H1 (cell line): ENCODE results near the gene TRIM61. TPM values are rescaled to one million over a fixed set of nuclear protein-coding genes. Genes with fewer than 3 reads are reported as not detected.
"Not testable (repeated sequence)": the region's sequence is repeated elsewhere in the genome, so short reads cannot be mapped to it uniquely, and the experiment has no call there.

ENCODE experiments used
- CTCF ChIA-PET: fragments of 300-600 bp; sonication (Branson Sonifier 250); formaldehyde crosslinking; loops from one replicate; lab custom pipeline; 2021; ENCODE audit not compliant: partially characterized antibody; lab: Charles Lee
- POLR2A ChIA-PET: fragments of 300-600 bp; sonication (Branson Sonifier 250); formaldehyde crosslinking; loops from one replicate; lab custom pipeline; 2021; ENCODE audit warnings: inconsistent platforms; ENCODE audit not compliant: partially characterized antibody; lab: Charles Lee
- DNase-seq, 2 experiments: peaks; one replicate each; pipeline versions ENCODE4 v3.0.0 to v3.0.0-alpha.2; 2010 to 2022; ENCODE audit warnings: low spot score in 2 of 2, low read depth in 1 of 2, mixed read lengths in 1 of 2
- FAIRE-seq: peaks from 2 replicates; lab custom pipeline; 2011; peaks lifted over from hg19 to GRCh38; lab: Jason Lieb, UNC
- H2AFZ ChIP-seq: 2 replicates; pipeline ENCODE4 v1.8.1; 2012; ENCODE audit warnings: low read length, inconsistent platforms
- H2AK5ac ChIP-seq: 2 replicates; pipeline ENCODE4 v1.6.1; 2013; ENCODE audit warnings: low read depth, low read length
- H2BK120ac ChIP-seq: replicated peaks from 2 replicates; pipeline ENCODE3; 2013; ENCODE audit warnings: low read depth, low read length, inconsistent platforms
- H2BK12ac ChIP-seq: 2 replicates; pipeline ENCODE4 v1.6.1; 2013; ENCODE audit warnings: low read depth, low read length
- H2BK15ac ChIP-seq: 2 replicates; pipeline ENCODE4 v1.6.1; 2013; ENCODE audit warnings: low read length
- H2BK20ac ChIP-seq: 2 replicates; pipeline ENCODE4 v1.6.1; 2013; ENCODE audit warnings: low read length
- H2BK5ac ChIP-seq: 2 replicates; pipeline ENCODE4 v1.6.1; 2013; ENCODE audit warnings: low read depth, low read length
- H3K14ac ChIP-seq: 2 replicates; pipeline ENCODE4 v1.6.1; 2013; ENCODE audit warnings: inconsistent platforms; ENCODE audit not compliant: insufficient read length
- H3K18ac ChIP-seq: 2 replicates; pipeline ENCODE4 v1.6.1; 2013; ENCODE audit warnings: low read length; ENCODE audit errors: extremely low read depth
- H3K23ac ChIP-seq: 2 replicates; pipeline ENCODE4 v1.6.1; 2013; ENCODE audit warnings: inconsistent platforms; ENCODE audit not compliant: insufficient read length
- H3K23me2 ChIP-seq: 2 replicates; pipeline ENCODE4 v1.6.1; 2013; ENCODE audit warnings: low read depth, low read length
- H3K27ac ChIP-seq: 2 replicates; pipeline ENCODE4 v1.6.1; 2011; ENCODE audit warnings: low read depth, low read length, inconsistent platforms
- H3K27me3 ChIP-seq, 4 experiments: replicated peaks in 1 of 4; 1 replicate in 1 of 4; 2 replicates in 3 of 4; pipeline versions ENCODE4 v1.6.1 to v1.8.1; 2011 to 2013; ENCODE audit warnings: low read length in 3 of 4, mild to moderate bottlenecking in 3 of 4, inconsistent platforms in 2 of 4, mixed read lengths in 2 of 4, moderate library complexity in 1 of 4; ENCODE audit not compliant: control insufficient read depth in 3 of 4, insufficient read depth in 3 of 4; ENCODE audit errors: extremely low read depth in 1 of 4
- H3K36me3 ChIP-seq, 4 experiments: 2 replicates each; pipeline versions ENCODE4 v1.6.1 to v1.8.1; 2011 to 2013; ENCODE audit warnings: mild to moderate bottlenecking in 4 of 4, low read length in 3 of 4, moderate library complexity in 2 of 4, control low read depth in 1 of 4, inconsistent platforms in 1 of 4; ENCODE audit not compliant: insufficient read depth in 4 of 4, control insufficient read depth in 2 of 4
- H3K4ac ChIP-seq: replicated peaks from 2 replicates; pipeline ENCODE3; 2013; ENCODE audit warnings: low read length, low read depth, mixed read lengths, inconsistent platforms; ENCODE audit not compliant: insufficient read length
- H3K4me1 ChIP-seq, 4 experiments: replicated peaks in 1 of 4; 1 replicate in 1 of 4; 2 replicates in 3 of 4; pipeline versions ENCODE4 v1.6.1 to v1.8.1; 2011 to 2013; ENCODE audit warnings: low read length in 3 of 4, inconsistent platforms in 2 of 4, mixed read lengths in 1 of 4; ENCODE audit not compliant: insufficient read depth in 4 of 4, control insufficient read depth in 3 of 4
- H3K4me2 ChIP-seq, 2 experiments: 2 replicates each; pipeline versions ENCODE4 v1.6.1 to v1.8.1; 2011 to 2013; ENCODE audit warnings: low read depth in 2 of 2, low read length in 2 of 2, control low read depth in 1 of 2, inconsistent platforms in 1 of 2, mild to moderate bottlenecking in 1 of 2; ENCODE audit not compliant: insufficient read depth in 1 of 2
- H3K4me3 ChIP-seq, 4 experiments: fragments of 200-600, 300-600 bp in 1 of 4; sonication (generic), shearing (Covaris generic), sonication (Bioruptor Twin) in 1 of 4; 2 replicates each; pipeline versions ENCODE4 v1.5.1 to v1.8.1; 2011 to 2016; ENCODE audit warnings: low read length in 4 of 4, low read depth in 3 of 4, control low read depth in 2 of 4, inconsistent platforms in 2 of 4, mild to moderate bottlenecking in 2 of 4, mixed read lengths in 1 of 4, moderate library complexity in 1 of 4; ENCODE audit not compliant: insufficient read depth in 2 of 4; ENCODE audit errors: extremely low read depth in 1 of 4
- H3K56ac ChIP-seq: replicated peaks from 2 replicates; pipeline ENCODE3; 2013; ENCODE audit warnings: low read depth, mild to moderate bottlenecking, mixed read lengths, low read length, inconsistent platforms; ENCODE audit not compliant: insufficient read length
- H3K79me1 ChIP-seq: 2 replicates; pipeline ENCODE4 v1.6.1; 2013; ENCODE audit warnings: low read depth, low read length, control low read depth
- H3K79me2 ChIP-seq, 2 experiments: 2 replicates each; pipeline versions ENCODE4 v1.6.1 to v1.8.1; 2012 to 2013; ENCODE audit warnings: low read length in 2 of 2, mild to moderate bottlenecking in 2 of 2, inconsistent platforms in 1 of 2; ENCODE audit not compliant: insufficient read depth in 2 of 2, control insufficient read depth in 1 of 2
- H3K9ac ChIP-seq, 4 experiments: replicated peaks in 1 of 4; 1 replicate in 1 of 4; 2 replicates in 3 of 4; pipeline versions ENCODE4 v1.6.1 to v1.8.1; 2011 to 2013; ENCODE audit warnings: low read depth in 3 of 4, low read length in 3 of 4, control low read depth in 2 of 4, mild to moderate bottlenecking in 2 of 4, moderate library complexity in 2 of 4, inconsistent platforms in 1 of 4; ENCODE audit errors: extremely low read depth in 1 of 4
- H3K9me3 ChIP-seq, 2 experiments: 2 replicates each; pipeline versions ENCODE4 v1.6.1 to v1.8.1; 2012 to 2013; ENCODE audit warnings: mild to moderate bottlenecking in 2 of 2, moderate library complexity in 2 of 2, control low read depth in 1 of 2, inconsistent platforms in 1 of 2, low read depth in 1 of 2, low read length in 1 of 2, mixed read lengths in 1 of 2; ENCODE audit not compliant: insufficient read depth in 2 of 2
- H4K20me1 ChIP-seq, 2 experiments: replicated peaks in 1 of 2; 2 replicates each; pipeline versions ENCODE3 to v1.8.1; 2011 to 2013; ENCODE audit warnings: inconsistent platforms in 2 of 2, low read length in 2 of 2, mild to moderate bottlenecking in 1 of 2; ENCODE audit not compliant: insufficient read depth in 2 of 2, control insufficient read depth in 1 of 2
- H4K5ac ChIP-seq: 2 replicates; pipeline ENCODE4 v1.6.1; 2013; ENCODE audit warnings: low read length, low read depth, mixed read lengths, inconsistent platforms; ENCODE audit not compliant: insufficient read length
- H4K8ac ChIP-seq: 2 replicates; pipeline ENCODE4 v1.8.0; 2013; ENCODE audit warnings: mild to moderate bottlenecking, moderate library complexity, low read length, inconsistent platforms; ENCODE audit not compliant: insufficient read depth; ENCODE audit errors: extremely low read depth
- H4K91ac ChIP-seq: replicated peaks from 2 replicates; pipeline ENCODE3; 2013; ENCODE audit warnings: low read length, mixed read lengths, inconsistent platforms; ENCODE audit not compliant: insufficient read length
- BACH1 ChIP-seq: IDR thresholded peaks from 2 replicates; pipeline ENCODE4 v1.6.1; 2012; ENCODE audit warnings: low read length, improper control_type of control experiment
- MAX ChIP-seq: IDR thresholded peaks from 2 replicates; pipeline ENCODE4 v1.6.1; 2012; ENCODE audit warnings: inconsistent platforms
- POLR2AphosphoS5 ChIP-seq: IDR thresholded peaks from 2 replicates; pipeline ENCODE4 v1.6.1; 2011; ENCODE audit warnings: low read depth, low read length
- TCF12 ChIP-seq: IDR thresholded peaks from 2 replicates; pipeline ENCODE4 v1.6.1; 2011; ENCODE audit warnings: low read depth, mild to moderate bottlenecking, low read length
- USF2 ChIP-seq: IDR thresholded peaks from 2 replicates; pipeline ENCODE4 v1.6.1; 2011; ENCODE audit warnings: low read length, improper control_type of control experiment
- ZNF274 ChIP-seq: IDR thresholded peaks from 2 replicates; pipeline ENCODE4 v1.7.0; 2012; ENCODE audit warnings: low read length, borderline replicate concordance; ENCODE audit errors: extremely low read depth
- WGBS, 2 experiments: shearing (Covaris generic) in 1 of 2; methylation state at CpG; one replicate each; pipeline versions ENCODE4 v1.1.6 to v1.1.7; 2013 to 2015; ENCODE audit warnings: low lambda C conversion rate in 2 of 2, mixed read lengths in 2 of 2, inconsistent platforms in 1 of 2, low coverage in 1 of 2, missing lambda C conversion rate in 1 of 2; ENCODE audit not compliant: insufficient replicate concordance in 2 of 2, insufficient coverage in 1 of 2, insufficient read length in 1 of 2; ENCODE audit errors: extremely low coverage in 1 of 2, missing lambda C conversion rate in 1 of 2; 5-methylcytosine and 5-hydroxymethylcytosine counted together
- polyA plus RNA-seq, 7 experiments: library from polyadenylated mRNA; depleted of rRNA in 3 of 7; stranded (reverse) in 5 of 7; unstranded in 2 of 7; fragments of >200 nt in 5 of 7; fragments of 200-250 nt in 2 of 7; gene quantifications; 1 replicate in 5 of 7; 2 replicates in 1 of 7; 4 replicates in 1 of 7; pipeline versions ENCODE4 v1.2.1 to v1.2.3, GENCODE V29; 2011 to 2013; ENCODE audit warnings: missing spikeins in 2 of 7, mixed read lengths in 2 of 7
- total RNA-seq: library from RNA; stranded (reverse); fragmentation: NEBNext Ultra II Directional; extraction: Animal tissue kit (Norgen Biotek cat#: 25700); gene quantifications from 2 replicates; pipeline ENCODE4 v1.2.1, GENCODE V29; 2021

TRIM61 gene
- total and polyA plus RNA-seq, 2 of the 8 experiments (the other 6 are each of a cell fraction or from before 2014, with no cell fraction given): 0.18 to 5.0 TPM

- no peak for TF ChIP-seq USF2
- no peak for TF ChIP-seq TCF12
- TF ChIP-seq ZNF274: no peak
- no peak for TF ChIP-seq BACH1
- no peak for TF ChIP-seq MAX
- no peak for TF ChIP-seq POLR2AphosphoS5
Measured at GRCh38 chr4:164948975-164949374, 28.5 kb downstream of the TRIM61 start (continued).

- H2AFZ ChIP-seq: 0 out of 2 replicates have a peak overlapping the region, but pooled peaks have one; percentile 4
- CTCF ChIA-PET: interaction anchor here (0.6 to 13.0 kb wide), 17 partner anchors 13 to 1393 kb away, joined by 3 to 279 read pairs (median 4); partner anchors contain the start of gene TRIM75
- H4K91ac ChIP-seq, H4K8ac ChIP-seq, H2BK20ac ChIP-seq, H3K56ac ChIP-seq, H4K5ac ChIP-seq, H3K4me2 ChIP-seq, H2BK15ac ChIP-seq, H3K23ac ChIP-seq, H3K4me3 ChIP-seq, H3K4me1 ChIP-seq, H2BK120ac ChIP-seq, H3K23me2 ChIP-seq, H2BK5ac ChIP-seq, H3K79me2 ChIP-seq, H3K27me3 ChIP-seq, H4K20me1 ChIP-seq, H2BK12ac ChIP-seq, H3K4ac ChIP-seq, FAIRE-seq, DNase-seq, H3K14ac ChIP-seq, H3K79me1 ChIP-seq, H2AK5ac ChIP-seq, H3K9me3 ChIP-seq, H3K27ac ChIP-seq, H3K36me3 ChIP-seq: not testable (repeated sequence)
- 0 out of 2 replicates have a peak overlapping the region, but pooled peaks have one; percentile 5 for H3K18ac ChIP-seq
- POLR2A ChIA-PET: interaction anchor here (1.2 kb wide), 1 partner anchor 8 kb away, joined by 3 read pairs; no protein-coding TSS in a partner anchor
- H3K9ac ChIP-seq: peak overlapping the region in 1 of 4 experiments; percentile 4; a peak in 1 of 7 replicates
- 90% methylated on average over 3 of the region's 3 CpGs; no CpG with 5 or more reads in 1 of the 2 experiments for WGBS, 2 experiments
Measured at GRCh38 chr4:164948006-164948405, 29.5 kb downstream of the TRIM61 start.
